ENCODE measurements around the gene ANP32E.
A peak's percentile ranks its signal among the peaks of the same experiment; 100 is the strongest.
"Not testable (repeated sequence)": the region's sequence is repeated elsewhere in the genome, so short reads cannot be mapped to it uniquely, and the experiment has no call there.

The ANP32E gene

GRCh38 chr1:150196417-150196816 is 39.5 kb downstream of the ANP32E start:
- TF ChIP-seq CTCF (IDR thresholded peaks at IDR 0.05; ENCODE audit: unreplicated experiment in 3 of 3) = no peak
- no peaks in the 10 kb centered on the region for H3K9me3 Mint-ChIP-seq
- H3K4me3 Mint-ChIP-seq = no peak overlapping the region
- H3K36me3 Mint-ChIP-seq (ENCODE audit: low read depth) = no peaks in the 10 kb centered on the region
- no peaks in the 10 kb centered on the region for H3K27me3 Mint-ChIP-seq (ENCODE audit: low read depth)
- no peak overlapping the region for H3K27ac Mint-ChIP-seq
- H3K4me1 Mint-ChIP-seq = peaks cover 5% of the 10 kb centered on the region

GRCh38 chr1:150194381-150195031 is 41.4 kb downstream of the ANP32E start:
- Mint-ChIP-seq H3K4me1 (peaks cover 5% of the 10 kb centered on the region), H3K4me3 (no peak overlapping the region), H3K27ac (no peak overlapping the region), H3K36me3 (ENCODE audit: low read depth) (no peaks in the 10 kb centered on the region), H3K9me3 (no peaks in the 10 kb centered on the region), H3K27me3 (ENCODE audit: low read depth) (no peaks in the 10 kb centered on the region)
- no peak for TF ChIP-seq CTCF (IDR thresholded peaks at IDR 0.05; ENCODE audit: unreplicated experiment in 3 of 3)

GRCh38 chr1:150192012-150192411 is 43.9 kb downstream of the ANP32E start:
- Mint-ChIP-seq H3K27me3 (ENCODE audit: low read depth) (peaks cover 6% of the 10 kb centered on the region), H3K4me3 (no peak overlapping the region), H3K36me3 (ENCODE audit: low read depth) (no peaks in the 10 kb centered on the region), H3K4me1 (peaks cover 14% of the 10 kb centered on the region), H3K9me3 (no peaks in the 10 kb centered on the region), H3K27ac (peak overlapping the region; percentile 22 to 48 (median 27))
- no peak for TF ChIP-seq CTCF (IDR thresholded peaks at IDR 0.05; ENCODE audit: unreplicated experiment in 3 of 3)

- H3K9me3 Mint-ChIP-seq = no peaks in the 10 kb centered on the region
Measured at GRCh38 chr1:150187560-150187931, 48.4 kb downstream of the ANP32E start.

GRCh38 chr1:150186789-150187559 is 48.9 kb downstream of the ANP32E start:
- peak; percentile 60 to 68 (median 67) for TF ChIP-seq CTCF (IDR thresholded peaks at IDR 0.05; ENCODE audit: unreplicated experiment in 3 of 3)

More at GRCh38 chr1:150187560-150187931, 48.4 kb downstream of the ANP32E start:
- no peaks in the 10 kb centered on the region for H3K36me3 Mint-ChIP-seq (ENCODE audit: low read depth)
- no peak overlapping the region for H3K4me3 Mint-ChIP-seq
- peaks cover 8% of the 10 kb centered on the region for H3K27me3 Mint-ChIP-seq (ENCODE audit: low read depth)
- H3K4me1 Mint-ChIP-seq = peaks cover 14% of the 10 kb centered on the region
- H3K27ac Mint-ChIP-seq = peak overlapping the region in 1 of 3 experiments; percentile 9
- TF ChIP-seq CTCF (IDR thresholded peaks at IDR 0.05; ENCODE audit: unreplicated experiment in 3 of 3) = peak in 1 of 3 experiments; percentile 24

GRCh38 chr1:150186438-150186788 is 49.5 kb downstream of the ANP32E start:
- H3K4me1 Mint-ChIP-seq, H3K27ac Mint-ChIP-seq: not testable (repeated sequence)

More at GRCh38 chr1:150186789-150187559, 48.9 kb downstream of the ANP32E start:
- Mint-ChIP-seq H3K9me3 (no peaks in the 10 kb centered on the region), H3K27me3 (ENCODE audit: low read depth) (peaks cover 8% of the 10 kb centered on the region), H3K4me1 (peaks cover 10% of the 10 kb centered on the region), H3K36me3 (ENCODE audit: low read depth) (no peaks in the 10 kb centered on the region), H3K4me3 (no peak overlapping the region), H3K27ac (peak overlapping the region in 1 of 3 experiments; percentile 9)

More at GRCh38 chr1:150186438-150186788, 49.5 kb downstream of the ANP32E start:
- H3K4me3 Mint-ChIP-seq; H3K36me3 Mint-ChIP-seq (ENCODE audit: low read depth); H3K27me3 Mint-ChIP-seq (ENCODE audit: low read depth); H3K9me3 Mint-ChIP-seq: not testable (repeated sequence)
